WTC11 (cell line): ENCODE measurements around the gene ASXL3. TPM values are rescaled to one million over a fixed set of nuclear protein-coding genes. Genes with fewer than 3 reads are reported as not detected.

Source experiments
- ATAC-seq: fragments of 200-7000 bp; cut with Tn5 transposase; 2 replicates; pipeline ENCODE4 v1.10.0; 2021; ENCODE audit warnings: mild to moderate bottlenecking, moderate library complexity
- CTCF ChIA-PET: fragments of 300-600 bp; sonication (Branson Sonifier 250); formaldehyde crosslinking; loops from one replicate; lab custom pipeline; 2021; ENCODE audit warnings: antibody characterized with exemption; lab: Charles Lee
- POLR2A ChIA-PET: fragments of 350-600 bp; sonication (Branson Sonifier 250); formaldehyde crosslinking; loops from one replicate; lab custom pipeline; 2021; ENCODE audit warnings: antibody characterized with exemption; lab: Charles Lee
- DNase-seq: peaks from one replicate; pipeline ENCODE4 v3.0.0; 2021; ENCODE audit warnings: low spot score
- H3K27ac Mint-ChIP-seq: 2 replicates; pipeline ENCODE4 v1.8.0; 2021; ENCODE audit warnings: mixed read lengths
- H3K27me3 Mint-ChIP-seq: 2 replicates; pipeline ENCODE4 v1.8.0; 2021; ENCODE audit warnings: low read depth, mild to moderate bottlenecking, moderate library complexity, mixed read lengths
- H3K36me3 Mint-ChIP-seq: 2 replicates; pipeline ENCODE4 v1.8.0; 2021; ENCODE audit warnings: mixed read lengths
- H3K4me1 Mint-ChIP-seq: 2 replicates; pipeline ENCODE4 v1.8.0; 2022; ENCODE audit warnings: mixed read lengths
- H3K4me3 Mint-ChIP-seq: 2 replicates; pipeline ENCODE4 v1.8.0; 2021; ENCODE audit warnings: mild to moderate bottlenecking, moderate library complexity, mixed read lengths
- H3K9me3 Mint-ChIP-seq: 2 replicates; pipeline ENCODE4 v1.8.0; 2021; ENCODE audit warnings: mixed read lengths
- CDX4 ChIP-seq: fragments of 250-450 bp; sonication (Bioruptor Pico); IDR thresholded peaks from 2 replicates; pipeline ENCODE4 v1.9.0; 2021; ENCODE audit warnings: moderate library complexity, mild to moderate bottlenecking, inconsistent platforms, borderline replicate concordance
- E2F1 ChIP-seq: sonication (generic); formaldehyde crosslinking; IDR thresholded peaks from 2 replicates; pipeline ENCODE4 v1.8.0; 2022; ENCODE audit warnings: mild to moderate bottlenecking, missing genetic modification reagents
- E2F4 ChIP-seq: sonication (generic); formaldehyde crosslinking; IDR thresholded peaks from 2 replicates; pipeline ENCODE4 v1.8.1; 2022; ENCODE audit warnings: low read depth, mild to moderate bottlenecking, moderate library complexity, missing genetic modification reagents, borderline replicate concordance
- ELF4 ChIP-seq: sonication (generic); formaldehyde crosslinking; IDR thresholded peaks from 2 replicates; pipeline ENCODE4 v1.8.1; 2022; ENCODE audit warnings: low read depth, mild to moderate bottlenecking, moderate library complexity, missing genetic modification reagents
- FOXP1 ChIP-seq: sonication (generic); formaldehyde crosslinking; IDR thresholded peaks from 2 replicates; pipeline ENCODE4 v1.8.0; 2022; ENCODE audit warnings: missing genetic modification reagents, mild to moderate bottlenecking, moderate library complexity, borderline replicate concordance
- GRHL2 ChIP-seq: fragments of 250-450 bp; sonication (Bioruptor Pico); IDR thresholded peaks from 2 replicates; pipeline ENCODE4 v1.8.0; 2022; ENCODE audit warnings: mild to moderate bottlenecking, moderate library complexity; ENCODE audit not compliant: insufficient replicate concordance, severe bottlenecking
- IRF1 ChIP-seq: sonication (generic); formaldehyde crosslinking; IDR thresholded peaks from 2 replicates; pipeline ENCODE4 v1.8.0; 2023; ENCODE audit warnings: missing genetic modification reagents
- IRF2 ChIP-seq: sonication (generic); formaldehyde crosslinking; IDR thresholded peaks from 2 replicates; pipeline ENCODE4 v1.8.0; 2022; ENCODE audit warnings: low read depth, missing genetic modification reagents, borderline replicate concordance
- KAT7 ChIP-seq: sonication (generic); formaldehyde crosslinking; IDR thresholded peaks from 2 replicates; pipeline ENCODE4 v1.8.1; 2023; ENCODE audit warnings: missing genetic modification reagents, mild to moderate bottlenecking, borderline replicate concordance
- MYBL2 ChIP-seq: sonication (generic); formaldehyde crosslinking; IDR thresholded peaks from 2 replicates; pipeline ENCODE4 v1.8.1; 2023; ENCODE audit warnings: mild to moderate bottlenecking, moderate library complexity, missing genetic modification reagents
- NFE2L1 ChIP-seq: sonication (generic); formaldehyde crosslinking; IDR thresholded peaks from 2 replicates; pipeline ENCODE4 v1.8.1; 2023; ENCODE audit warnings: missing genetic modification reagents
- NR2C2 ChIP-seq: sonication (generic); formaldehyde crosslinking; IDR thresholded peaks from 2 replicates; pipeline ENCODE4 v1.8.0; 2022; ENCODE audit warnings: mild to moderate bottlenecking, missing genetic modification reagents
- NR3C1 ChIP-seq: sonication (generic); formaldehyde crosslinking; conservative IDR thresholded peaks from 2 replicates; pipeline ENCODE4 v1.8.1; 2023; ENCODE audit warnings: low read depth, mild to moderate bottlenecking, missing genetic modification reagents
- RORB ChIP-seq: fragments of 250-450 bp; sonication (Bioruptor Pico); IDR thresholded peaks from 2 replicates; pipeline ENCODE4 v1.9.0; 2021; ENCODE audit warnings: mild to moderate bottlenecking
- SP1 ChIP-seq: sonication (generic); formaldehyde crosslinking; conservative IDR thresholded peaks from 2 replicates; pipeline ENCODE4 v1.8.1; 2022; ENCODE audit warnings: missing genetic modification reagents
- STAT6 ChIP-seq: sonication (generic); formaldehyde crosslinking; conservative IDR thresholded peaks from 2 replicates; pipeline ENCODE4 v1.8.1; 2023; ENCODE audit warnings: mild to moderate bottlenecking, low read depth, missing genetic modification reagents, moderate library complexity
- USF1 ChIP-seq: sonication (generic); formaldehyde crosslinking; IDR thresholded peaks from 2 replicates; pipeline ENCODE4 v1.8.0; 2022; ENCODE audit warnings: mild to moderate bottlenecking, missing genetic modification reagents
- ZNF425 ChIP-seq: fragments of 250-450 bp; sonication (Bioruptor Pico); conservative IDR thresholded peaks from 2 replicates; pipeline ENCODE4 v1.9.0; 2021; ENCODE audit warnings: mild to moderate bottlenecking
- total RNA-seq: library from RNA; stranded (reverse); gene quantifications from 3 replicates; pipeline ENCODE4 v1.2.3, GENCODE V29; 2021

Gene ASXL3
- total RNA-seq, 1 experiment from 2014 or later, result 0.35 TPM

GRCh38 chr18:33611525-33612135 is 33.6 kb downstream of the ASXL3 start:
- TF ChIP-seq E2F1 (CRISPR knock-in tag) (no peak), NFE2L1 (no peak), NR3C1 (no peak), SP1 (CRISPR knock-in tag) (no peak), GRHL2 (CRISPR knock-in tag) (no peak), IRF2 (CRISPR knock-in tag) (no peak), KAT7 (CRISPR knock-in tag) (no peak), MYBL2 (CRISPR knock-in tag) (no peak), ELF4 (CRISPR knock-in tag) (no peak), STAT6 (CRISPR knock-in tag) (no peak), IRF1 (no peak), NR2C2 (CRISPR knock-in tag) (no peak), FOXP1 (CRISPR knock-in tag) (no peak), USF1 (CRISPR knock-in tag) (no peak), RORB (CRISPR knock-in tag) (no peak), E2F4 (no peak), CDX4 (CRISPR knock-in tag) (no peak), ZNF425 (CRISPR knock-in tag) (no peak)
- no peaks in the 10 kb centered on the region for H3K36me3 Mint-ChIP-seq
- no peak for ATAC-seq
- H3K27me3 Mint-ChIP-seq, result no peaks in the 10 kb centered on the region
- ChIA-PET CTCF (no interaction called here), POLR2A (no interaction called here)
- no peak for DNase-seq
- no peaks in the 10 kb centered on the region for H3K9me3 Mint-ChIP-seq
- peaks cover 3% of the 10 kb centered on the region for H3K4me1 Mint-ChIP-seq
- H3K27ac Mint-ChIP-seq, result no peak overlapping the region
- no peak overlapping the region for H3K4me3 Mint-ChIP-seq
